Stimulated activated CD4-positive, alpha-beta T cell treated with anti-CD3 and anti-CD28 coated beads, Interleukin-1b, Interleukin-23, amount 100 ng/mL, for 1 hour (primary cell): ENCODE measurements around the gene GDF2.

ENCODE experiments used
- DNase-seq, 2 donors: peaks; one replicate each; pipeline ENCODE4 v3.0.0-alpha.2; 2020; ENCODE audit warnings: low read depth in 2 of 2

GDF2 gene

DNA sequence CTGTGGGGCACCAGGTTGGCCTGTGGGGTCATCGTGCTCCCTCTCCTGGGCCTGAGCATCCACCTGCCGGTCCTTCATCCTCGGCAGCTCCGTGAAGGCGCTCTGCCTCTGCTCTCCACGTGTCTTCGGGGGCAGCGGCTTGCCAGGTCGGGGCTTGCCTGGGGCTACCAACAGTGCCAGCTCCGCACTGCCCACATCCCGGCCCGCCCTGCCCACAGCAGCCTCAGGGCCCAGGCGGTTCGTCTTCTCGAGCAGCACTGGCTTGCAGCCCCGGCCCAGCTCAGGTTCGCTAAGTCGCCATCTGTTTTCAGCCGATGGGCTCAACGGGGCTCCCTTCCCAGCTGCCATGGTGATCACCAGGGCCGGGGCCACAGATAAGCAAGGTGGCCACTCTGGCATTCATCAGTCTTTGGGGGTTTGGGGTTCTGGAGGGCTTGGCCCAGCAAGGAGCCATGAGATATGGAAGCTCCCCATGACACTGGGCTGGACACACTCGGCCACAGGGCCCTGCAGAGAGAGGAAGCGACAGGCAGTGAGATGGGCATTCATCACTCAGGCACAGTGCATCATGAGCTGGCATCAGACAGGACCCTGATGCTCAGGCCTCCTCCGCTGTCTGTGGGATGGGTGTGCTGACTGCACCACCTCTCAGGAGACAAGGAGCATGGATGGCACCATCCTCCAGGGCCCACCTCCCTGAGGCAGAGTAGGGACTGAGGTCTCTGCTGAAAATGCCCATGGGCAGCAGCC lies 46.4 kb downstream of the GDF2 start:
- DNase-seq: no peak

DNA sequence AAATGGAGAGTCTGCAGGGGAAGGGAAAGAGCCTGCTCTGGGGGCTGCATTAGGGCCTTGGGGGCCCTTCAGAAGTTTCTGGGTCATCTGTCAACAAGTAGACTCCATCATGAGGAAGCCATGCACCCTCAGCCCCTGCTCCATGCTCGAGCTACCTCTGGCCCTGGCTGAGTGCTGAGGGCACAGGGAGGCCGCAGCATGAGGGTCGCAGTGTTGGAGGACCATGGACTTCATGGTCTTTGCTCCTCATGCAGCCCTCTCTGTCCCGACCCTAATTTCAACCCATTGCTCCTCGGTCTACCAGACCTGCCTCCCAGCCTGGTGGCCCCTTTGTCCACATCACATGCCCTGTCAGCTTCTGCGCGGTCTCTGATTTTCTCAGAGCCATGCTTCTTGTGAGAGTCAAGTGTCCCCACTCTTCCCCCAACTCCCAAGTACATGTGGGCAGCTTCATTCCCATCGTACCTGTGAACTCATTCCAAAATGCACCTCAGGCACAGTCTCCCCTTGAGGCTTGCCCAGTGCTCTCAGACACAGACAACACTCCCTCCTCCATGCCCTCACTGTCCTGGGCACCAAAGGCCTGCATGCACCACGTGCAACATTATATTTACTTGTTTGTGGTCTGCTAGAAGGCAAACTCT lies 47.1 kb downstream of the GDF2 start:
- DNase-seq: no peak

DNA sequence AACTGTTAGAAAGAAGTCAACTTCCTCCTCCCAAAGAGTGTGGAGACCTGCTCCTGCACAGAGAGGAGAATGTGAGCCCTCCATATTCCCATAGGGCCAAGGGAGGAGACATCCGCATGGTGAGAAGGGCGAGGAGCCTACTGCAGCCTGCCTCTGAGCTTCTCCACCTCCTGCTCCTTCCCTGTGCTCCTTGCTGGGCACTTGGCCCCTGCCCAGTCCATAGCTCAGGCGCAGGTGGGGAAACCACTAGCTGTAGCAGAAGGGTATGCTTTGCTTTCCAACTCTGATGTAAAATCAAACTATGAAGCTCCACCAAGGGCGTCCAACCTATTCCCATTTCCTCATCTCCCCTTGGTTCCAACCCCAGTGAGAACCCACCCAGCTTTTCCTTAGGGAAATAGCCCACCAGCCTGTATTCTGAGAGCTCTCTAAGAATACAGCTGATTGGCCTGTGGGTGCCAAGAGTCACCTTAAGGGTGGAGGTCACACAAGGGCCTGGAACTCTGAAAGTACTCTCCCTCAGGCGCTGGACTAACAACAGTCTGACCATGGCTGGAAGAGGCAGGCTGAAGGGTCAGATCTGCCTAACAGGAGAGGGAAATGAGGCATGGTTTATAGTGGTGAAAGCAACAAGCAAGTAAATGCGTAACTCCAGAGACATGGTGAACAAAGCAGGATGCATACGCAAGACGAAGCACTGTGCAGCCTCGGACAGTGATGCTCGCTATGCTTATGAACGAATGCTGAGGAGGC lies 47.9 kb downstream of the GDF2 start:
- no peak for DNase-seq

DNA sequence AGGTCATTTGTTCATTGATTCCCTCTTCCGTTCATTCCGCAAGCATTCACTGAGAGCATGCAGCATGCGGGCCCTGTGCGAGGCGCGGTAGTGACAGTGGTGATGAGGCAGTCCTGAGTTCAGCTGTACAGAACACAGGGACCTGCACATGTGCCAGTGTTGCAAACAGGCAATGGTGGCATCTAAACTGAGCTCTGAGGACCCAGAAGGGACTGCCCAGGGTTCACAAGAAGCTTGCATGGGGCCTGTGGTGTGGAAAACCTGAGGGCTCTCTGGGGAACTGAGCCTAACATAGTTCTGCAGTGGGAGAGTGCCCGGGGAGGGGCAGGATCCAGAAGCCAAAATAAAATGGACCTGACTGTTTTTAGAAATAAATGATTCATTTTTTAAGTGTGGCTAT lies 48.6 kb downstream of the GDF2 start:
- no peak for DNase-seq

DNA sequence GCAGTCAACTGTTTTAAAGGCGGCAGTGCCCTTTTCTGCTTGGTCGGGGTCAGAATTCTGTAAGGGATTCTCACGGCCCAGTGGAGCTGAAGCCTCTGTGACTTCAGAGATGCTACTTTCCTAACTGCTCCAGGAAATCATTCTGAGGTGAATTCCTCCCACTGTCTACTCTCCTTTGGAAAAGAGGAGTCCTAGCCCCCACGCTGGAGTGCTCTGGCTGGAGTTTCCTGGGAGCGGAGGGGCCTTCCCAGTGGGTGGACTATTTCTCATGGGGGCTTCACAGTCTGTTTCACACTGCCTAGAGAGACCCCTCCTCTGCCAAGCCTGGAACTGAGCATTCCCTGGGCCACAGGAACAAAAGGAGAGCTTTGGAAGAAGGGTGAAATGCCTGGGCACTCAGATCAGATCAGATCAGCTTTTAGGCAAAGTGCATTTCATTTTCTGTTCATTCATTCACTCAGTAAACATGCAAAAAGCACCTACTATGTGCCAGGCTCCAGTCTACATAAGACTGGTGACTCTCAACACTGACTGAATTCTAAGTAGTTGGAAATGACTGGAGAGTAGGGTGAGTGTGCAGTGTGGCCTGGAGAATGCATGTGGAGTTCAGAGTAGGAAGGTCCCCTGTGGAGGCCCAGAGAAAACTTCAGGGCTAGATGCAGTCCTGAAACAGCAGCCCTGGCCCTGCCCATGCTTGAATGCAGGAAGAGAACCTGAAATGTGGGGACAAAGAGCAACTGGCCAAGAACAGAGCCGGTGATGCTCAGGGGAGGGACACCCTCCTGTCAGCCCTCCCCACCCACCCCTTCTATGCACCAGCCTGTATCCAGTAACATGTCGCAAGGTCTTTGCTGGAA lies 49.6 kb downstream of the GDF2 start:
- DNase-seq: no peak

DNA sequence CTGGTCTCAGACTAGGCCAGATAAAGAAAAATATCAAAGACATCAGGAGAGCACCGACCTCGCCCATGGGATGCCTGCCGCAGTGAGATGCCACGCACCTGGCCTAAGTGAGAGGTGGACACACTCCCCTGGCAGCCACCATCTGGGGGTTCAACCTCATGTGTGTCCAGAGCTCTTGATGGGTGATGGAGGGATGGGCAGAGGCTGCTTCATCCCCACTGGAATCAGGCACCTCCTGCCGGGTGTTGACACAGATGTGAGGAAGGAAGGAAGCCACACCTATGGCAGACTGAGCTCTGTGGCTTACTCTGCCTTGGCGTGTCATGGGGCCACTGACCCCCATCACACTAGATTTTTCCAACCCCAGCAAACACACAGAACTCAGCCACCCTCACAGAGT lies 50.5 kb downstream of the GDF2 start:
- no peak for DNase-seq

DNA sequence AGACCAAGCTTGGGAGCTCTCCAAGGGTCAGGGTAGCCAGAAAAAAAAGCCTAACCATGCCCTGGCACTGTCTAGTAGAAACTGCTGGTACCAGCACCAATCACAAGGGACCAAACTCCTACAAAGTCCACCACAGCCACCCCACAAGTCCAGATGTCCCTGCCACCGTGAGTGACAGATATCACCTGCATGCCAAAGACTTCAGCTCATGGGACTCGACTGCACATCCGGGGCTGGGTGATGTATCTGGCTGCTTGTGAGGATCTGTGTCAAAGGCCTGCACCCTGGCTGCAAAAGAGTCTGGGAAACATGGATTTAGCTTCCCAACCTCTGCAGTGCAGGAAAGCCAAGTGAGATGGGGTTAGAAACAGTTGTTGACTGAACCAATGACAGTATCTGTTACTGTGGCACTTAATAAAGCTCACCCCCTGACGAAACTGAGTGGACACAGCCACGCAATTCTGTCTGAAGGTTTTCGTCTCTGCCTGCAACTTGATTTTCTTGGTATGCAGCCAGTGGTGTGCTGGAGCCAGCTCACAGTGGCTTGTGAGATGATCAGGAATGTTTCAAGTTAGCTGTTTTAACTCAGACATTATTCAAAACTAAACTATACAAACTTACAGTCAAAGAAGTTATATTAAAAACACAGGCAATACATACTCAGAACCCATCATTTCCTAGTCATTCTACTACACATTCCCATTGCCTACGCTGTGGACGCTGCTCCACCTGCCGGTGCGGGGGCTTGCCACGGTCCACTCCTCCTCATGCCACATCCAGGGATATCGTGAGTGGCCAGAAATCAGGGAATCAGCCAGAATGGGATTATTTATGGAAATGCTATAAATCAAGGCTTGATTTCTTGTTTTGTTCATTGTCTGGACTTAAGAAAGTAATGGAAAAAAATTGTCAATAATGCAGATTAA lies 52.6 kb downstream of the GDF2 start:
- DNase-seq: no peak

DNA sequence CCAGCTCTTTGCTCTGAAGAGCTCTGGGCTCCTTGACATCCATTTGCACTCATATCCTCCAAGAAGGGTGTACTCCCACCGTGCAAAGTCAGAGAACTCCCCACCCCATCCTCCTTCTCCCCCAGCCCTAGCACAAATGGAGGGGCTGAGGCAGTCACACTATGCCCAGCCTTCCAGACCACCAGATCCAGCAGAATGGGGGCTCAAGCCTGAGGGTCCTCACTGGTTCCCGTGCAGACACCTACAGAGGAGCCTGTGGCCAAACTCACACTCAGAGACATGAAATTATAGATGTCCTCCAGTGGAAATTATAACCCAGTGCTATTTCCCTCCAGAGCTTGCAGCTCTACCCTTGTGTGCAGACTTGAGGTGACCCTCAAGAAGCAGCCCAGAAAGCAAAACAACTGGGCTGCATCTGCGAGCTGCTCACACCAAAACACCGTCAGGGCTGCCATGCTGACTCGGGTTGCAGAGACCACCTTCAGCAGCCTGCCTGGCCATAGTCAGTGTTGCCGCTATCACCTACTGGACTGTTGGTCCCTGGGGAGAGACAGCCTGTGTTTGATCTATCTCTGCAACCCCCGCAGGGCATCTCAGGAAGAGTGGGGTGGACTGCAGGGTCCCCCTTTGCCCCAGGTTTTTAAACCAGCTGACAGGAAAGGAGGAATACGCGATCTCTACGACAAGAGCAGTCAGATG lies 54.4 kb downstream of the GDF2 start:
- no peak for DNase-seq
